ENCODE results near the gene LOXL1.
"Not testable (repeated sequence)": the region's sequence is repeated elsewhere in the genome, so short reads cannot be mapped to it uniquely, and the experiment has no call there.

Gene LOXL1

GRCh38 chr15:73972984-73973682, 46.9 kb downstream of the LOXL1 start:
- peak overlapping the region; percentile 20; the same call in 1 of the 2 replicates for H3K9ac ChIP-seq (ENCODE audit: low read depth, low read length)
- no peaks in the 10 kb centered on the region for H3K36me3 ChIP-seq (ENCODE audit: insufficient read depth, low read length)
- H3K4me1 ChIP-seq (ENCODE audit: insufficient read depth, low read length) = peaks cover 5% of the 10 kb centered on the region
- no peaks in the 10 kb centered on the region for H3K9me3 ChIP-seq (ENCODE audit: control insufficient read depth, insufficient read depth, low read length)

GRCh38 chr15:73973683-73974200, 47.5 kb downstream of the LOXL1 start:
- H3K36me3 ChIP-seq (ENCODE audit: insufficient read depth, low read length); H3K4me1 ChIP-seq (ENCODE audit: insufficient read depth, low read length); H3K9me3 ChIP-seq (ENCODE audit: control insufficient read depth, insufficient read depth, low read length); H3K9ac ChIP-seq (ENCODE audit: low read depth, low read length): not testable (repeated sequence)

- H3K36me3 ChIP-seq (ENCODE audit: insufficient read depth, low read length); H3K9me3 ChIP-seq (ENCODE audit: control insufficient read depth, insufficient read depth, low read length); H3K9ac ChIP-seq (ENCODE audit: low read depth, low read length); H3K4me1 ChIP-seq (ENCODE audit: insufficient read depth, low read length): not testable (repeated sequence)
Observed at GRCh38 chr15:73975440-73976125, 49.3 kb downstream of the LOXL1 start.

- H3K9me3 ChIP-seq (ENCODE audit: control insufficient read depth, insufficient read depth, low read length) = no peaks in the 10 kb centered on the region
- no peaks in the 10 kb centered on the region for H3K36me3 ChIP-seq (ENCODE audit: insufficient read depth, low read length)
- no peaks in the 10 kb centered on the region for H3K4me1 ChIP-seq (ENCODE audit: insufficient read depth, low read length)
- no peak overlapping the region for H3K9ac ChIP-seq (ENCODE audit: low read depth, low read length)
Observed at GRCh38 chr15:73978896-73979295, 52.6 kb downstream of the LOXL1 start.

- Histone ChIP-seq H3K4me1 (ENCODE audit: insufficient read depth, low read length) (no peaks in the 10 kb centered on the region), H3K9ac (ENCODE audit: low read depth, low read length) (no peak overlapping the region), H3K36me3 (ENCODE audit: insufficient read depth, low read length) (no peaks in the 10 kb centered on the region), H3K9me3 (ENCODE audit: control insufficient read depth, insufficient read depth, low read length) (no peaks in the 10 kb centered on the region)
Observed at GRCh38 chr15:73979636-73980035, 53.4 kb downstream of the LOXL1 start.

GRCh38 chr15:73981761-73982221, 55.5 kb downstream of the LOXL1 start:
- Histone ChIP-seq H3K36me3 (ENCODE audit: insufficient read depth, low read length) (no peaks in the 10 kb centered on the region), H3K4me1 (ENCODE audit: insufficient read depth, low read length) (no peaks in the 10 kb centered on the region), H3K9ac (ENCODE audit: low read depth, low read length) (no peak overlapping the region)

GRCh38 chr15:73982222-73982962, 56.1 kb downstream of the LOXL1 start:
- Histone ChIP-seq H3K36me3 (ENCODE audit: insufficient read depth, low read length) (no peaks in the 10 kb centered on the region), H3K4me1 (ENCODE audit: insufficient read depth, low read length) (no peaks in the 10 kb centered on the region), H3K9ac (ENCODE audit: low read depth, low read length) (no peak overlapping the region), H3K9me3 (ENCODE audit: control insufficient read depth, insufficient read depth, low read length) (no peaks in the 10 kb centered on the region)

More at GRCh38 chr15:73981761-73982221, 55.5 kb downstream of the LOXL1 start:
- no peaks in the 10 kb centered on the region for H3K9me3 ChIP-seq (ENCODE audit: control insufficient read depth, insufficient read depth, low read length)

- H3K9ac ChIP-seq (ENCODE audit: low read depth, low read length) = no peak overlapping the region
- H3K9me3 ChIP-seq (ENCODE audit: control insufficient read depth, insufficient read depth, low read length) = no peaks in the 10 kb centered on the region
- H3K4me1 ChIP-seq (ENCODE audit: insufficient read depth, low read length) = no peaks in the 10 kb centered on the region
- no peaks in the 10 kb centered on the region for H3K36me3 ChIP-seq (ENCODE audit: insufficient read depth, low read length)
Observed at GRCh38 chr15:73983211-73983727, 57.0 kb downstream of the LOXL1 start.

- H3K9me3 ChIP-seq (ENCODE audit: control insufficient read depth, insufficient read depth, low read length) = no peaks in the 10 kb centered on the region
- no peaks in the 10 kb centered on the region for H3K36me3 ChIP-seq (ENCODE audit: insufficient read depth, low read length)
- no peaks in the 10 kb centered on the region for H3K4me1 ChIP-seq (ENCODE audit: insufficient read depth, low read length)
- no peak overlapping the region for H3K9ac ChIP-seq (ENCODE audit: low read depth, low read length)
Observed at GRCh38 chr15:73983773-73984172, 57.5 kb downstream of the LOXL1 start.

GRCh38 chr15:73984208-73984979, 58.1 kb downstream of the LOXL1 start:
- Histone ChIP-seq H3K36me3 (ENCODE audit: insufficient read depth, low read length) (no peaks in the 10 kb centered on the region), H3K9ac (ENCODE audit: low read depth, low read length) (no peak overlapping the region), H3K9me3 (ENCODE audit: control insufficient read depth, insufficient read depth, low read length) (no peaks in the 10 kb centered on the region), H3K4me1 (ENCODE audit: insufficient read depth, low read length) (no peaks in the 10 kb centered on the region)

GRCh38 chr15:73985101-73985873, 59.0 kb downstream of the LOXL1 start:
- Histone ChIP-seq H3K36me3 (ENCODE audit: insufficient read depth, low read length) (no peaks in the 10 kb centered on the region), H3K9ac (ENCODE audit: low read depth, low read length) (no peak overlapping the region), H3K9me3 (ENCODE audit: control insufficient read depth, insufficient read depth, low read length) (no peaks in the 10 kb centered on the region), H3K4me1 (ENCODE audit: insufficient read depth, low read length) (no peaks in the 10 kb centered on the region)

- H3K9ac ChIP-seq (ENCODE audit: low read depth, low read length) = no peak overlapping the region
- H3K36me3 ChIP-seq (ENCODE audit: insufficient read depth, low read length) = no peaks in the 10 kb centered on the region
- H3K4me1 ChIP-seq (ENCODE audit: insufficient read depth, low read length) = peaks cover 2% of the 10 kb centered on the region; the same call in 1 of the 2 replicates
- H3K9me3 ChIP-seq (ENCODE audit: control insufficient read depth, insufficient read depth, low read length) = no peaks in the 10 kb centered on the region
Observed at GRCh38 chr15:73986055-73986775, 60.0 kb downstream of the LOXL1 start.

GRCh38 chr15:73986776-73987056, 60.5 kb downstream of the LOXL1 start:
- Histone ChIP-seq H3K4me1 (ENCODE audit: insufficient read depth, low read length) (peaks cover 6% of the 10 kb centered on the region; the same call in 1 of the 2 replicates), H3K9me3 (ENCODE audit: control insufficient read depth, insufficient read depth, low read length) (no peaks in the 10 kb centered on the region), H3K36me3 (ENCODE audit: insufficient read depth, low read length) (no peaks in the 10 kb centered on the region), H3K9ac (ENCODE audit: low read depth, low read length) (no peak overlapping the region)

Data from ES-I3 (cell line).